GM12865 (cell line): ENCODE results near the gene MKX.
A peak's percentile ranks its signal among the peaks of the same experiment; 100 is the strongest.

Source experiments
- DNase-seq: peaks from one replicate; pipeline ENCODE4 v3.0.0; 2010; ENCODE audit warnings: low read depth
- H3K4me3 ChIP-seq: 2 replicates; pipeline ENCODE4 v1.5.1; 2011; ENCODE audit warnings: mild to moderate bottlenecking, low read depth, low read length, control low read depth
- TF ChIP-seq, protein P1 (sequence below): IDR thresholded peaks from 2 replicates; pipeline ENCODE4 v1.5.1; 2011; ENCODE audit warnings: low read length, control low read depth, low read depth, inconsistent platforms; ENCODE audit not compliant: insufficient read depth; ENCODE audit errors: missing control alignments

MKX gene

DNA sequence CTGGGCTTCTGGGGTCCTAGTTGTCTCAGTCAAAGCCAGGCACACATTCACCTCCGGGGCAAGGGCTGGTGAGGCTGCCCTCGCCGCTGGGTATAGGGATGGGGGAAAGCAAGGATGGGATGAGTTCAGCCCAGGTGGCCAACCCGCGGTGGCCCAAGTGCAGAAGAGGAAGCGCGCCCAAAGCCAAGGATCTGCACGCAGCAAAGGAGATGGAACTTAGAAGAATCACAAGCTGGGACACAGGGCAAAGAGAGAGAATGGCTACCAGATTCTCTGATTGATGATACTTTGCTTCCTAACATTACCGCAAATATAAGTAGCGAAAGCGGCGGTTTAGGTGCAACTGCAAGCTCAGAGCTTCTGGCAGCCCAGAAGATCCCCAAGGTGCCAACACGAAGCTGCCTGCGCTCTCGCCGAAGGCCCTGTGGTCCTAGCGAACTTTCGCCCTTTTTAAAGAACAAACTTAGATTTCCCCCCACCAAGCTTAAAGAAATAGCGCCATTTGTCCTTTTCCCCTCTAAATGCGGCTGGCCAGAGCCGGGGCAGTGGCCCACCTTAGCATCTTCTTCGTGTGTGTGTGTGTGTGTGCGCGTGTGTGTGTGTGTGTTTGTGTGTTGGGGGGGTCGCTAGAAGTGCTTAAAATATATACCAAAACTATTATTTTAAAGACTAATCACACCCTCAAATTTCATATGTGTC is 927 bp upstream of the MKX start:
- TF ChIP-seq, protein P1, sequence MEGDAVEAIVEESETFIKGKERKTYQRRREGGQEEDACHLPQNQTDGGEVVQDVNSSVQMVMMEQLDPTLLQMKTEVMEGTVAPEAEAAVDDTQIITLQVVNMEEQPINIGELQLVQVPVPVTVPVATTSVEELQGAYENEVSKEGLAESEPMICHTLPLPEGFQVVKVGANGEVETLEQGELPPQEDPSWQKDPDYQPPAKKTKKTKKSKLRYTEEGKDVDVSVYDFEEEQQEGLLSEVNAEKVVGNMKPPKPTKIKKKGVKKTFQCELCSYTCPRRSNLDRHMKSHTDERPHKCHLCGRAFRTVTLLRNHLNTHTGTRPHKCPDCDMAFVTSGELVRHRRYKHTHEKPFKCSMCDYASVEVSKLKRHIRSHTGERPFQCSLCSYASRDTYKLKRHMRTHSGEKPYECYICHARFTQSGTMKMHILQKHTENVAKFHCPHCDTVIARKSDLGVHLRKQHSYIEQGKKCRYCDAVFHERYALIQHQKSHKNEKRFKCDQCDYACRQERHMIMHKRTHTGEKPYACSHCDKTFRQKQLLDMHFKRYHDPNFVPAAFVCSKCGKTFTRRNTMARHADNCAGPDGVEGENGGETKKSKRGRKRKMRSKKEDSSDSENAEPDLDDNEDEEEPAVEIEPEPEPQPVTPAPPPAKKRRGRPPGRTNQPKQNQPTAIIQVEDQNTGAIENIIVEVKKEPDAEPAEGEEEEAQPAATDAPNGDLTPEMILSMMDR, result no peak
- no peak overlapping the region for H3K4me3 ChIP-seq
- DNase-seq, result no peak

DNA sequence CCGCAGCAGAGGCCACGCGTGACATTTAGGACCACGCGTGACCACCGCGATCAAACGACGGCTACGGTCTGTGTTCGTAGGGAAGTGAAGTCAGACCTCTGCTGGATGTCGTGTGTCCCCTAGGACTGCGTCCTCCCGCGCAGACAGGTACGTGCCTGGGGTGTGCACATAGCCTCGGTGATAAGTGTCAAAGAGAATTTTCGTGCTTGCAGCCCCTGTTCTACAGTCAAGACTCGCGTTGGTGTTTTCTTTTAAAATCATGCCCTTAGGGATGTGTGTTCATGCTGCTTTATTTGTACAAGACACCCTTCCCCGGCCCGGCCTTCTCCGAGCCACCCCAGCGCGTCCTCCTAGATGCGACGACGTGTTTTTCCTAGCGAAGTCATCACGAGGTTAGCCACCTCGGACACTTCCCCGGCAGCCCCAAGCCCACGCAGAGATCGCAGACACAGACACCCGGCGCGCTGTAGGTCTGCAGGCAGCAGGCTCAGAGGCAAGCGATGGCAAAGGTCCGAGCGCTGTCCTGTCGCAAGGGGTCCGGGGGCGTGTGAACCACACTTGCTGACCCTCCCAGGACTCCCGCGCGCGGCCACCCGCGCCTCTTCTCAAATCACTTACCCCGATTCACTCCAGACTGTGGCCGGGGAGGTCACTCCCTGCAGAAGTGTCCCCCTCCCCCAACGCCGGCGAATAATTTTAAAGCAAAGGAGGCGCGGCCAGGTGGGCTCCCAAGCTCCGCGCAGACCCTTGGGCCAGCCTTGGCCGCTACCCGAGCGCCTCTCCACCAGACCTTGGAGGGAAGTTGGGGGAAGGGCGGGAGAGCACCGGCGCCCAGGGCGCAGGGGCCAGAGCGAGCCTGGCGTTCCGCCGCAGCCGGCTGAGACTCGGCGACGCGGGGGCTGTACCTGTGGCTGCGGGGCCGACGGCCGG is 552 bp downstream of the MKX start:
- no peak for DNase-seq
- TF ChIP-seq, protein P1, result no peak
- H3K4me3 ChIP-seq, result no peak overlapping the region

DNA sequence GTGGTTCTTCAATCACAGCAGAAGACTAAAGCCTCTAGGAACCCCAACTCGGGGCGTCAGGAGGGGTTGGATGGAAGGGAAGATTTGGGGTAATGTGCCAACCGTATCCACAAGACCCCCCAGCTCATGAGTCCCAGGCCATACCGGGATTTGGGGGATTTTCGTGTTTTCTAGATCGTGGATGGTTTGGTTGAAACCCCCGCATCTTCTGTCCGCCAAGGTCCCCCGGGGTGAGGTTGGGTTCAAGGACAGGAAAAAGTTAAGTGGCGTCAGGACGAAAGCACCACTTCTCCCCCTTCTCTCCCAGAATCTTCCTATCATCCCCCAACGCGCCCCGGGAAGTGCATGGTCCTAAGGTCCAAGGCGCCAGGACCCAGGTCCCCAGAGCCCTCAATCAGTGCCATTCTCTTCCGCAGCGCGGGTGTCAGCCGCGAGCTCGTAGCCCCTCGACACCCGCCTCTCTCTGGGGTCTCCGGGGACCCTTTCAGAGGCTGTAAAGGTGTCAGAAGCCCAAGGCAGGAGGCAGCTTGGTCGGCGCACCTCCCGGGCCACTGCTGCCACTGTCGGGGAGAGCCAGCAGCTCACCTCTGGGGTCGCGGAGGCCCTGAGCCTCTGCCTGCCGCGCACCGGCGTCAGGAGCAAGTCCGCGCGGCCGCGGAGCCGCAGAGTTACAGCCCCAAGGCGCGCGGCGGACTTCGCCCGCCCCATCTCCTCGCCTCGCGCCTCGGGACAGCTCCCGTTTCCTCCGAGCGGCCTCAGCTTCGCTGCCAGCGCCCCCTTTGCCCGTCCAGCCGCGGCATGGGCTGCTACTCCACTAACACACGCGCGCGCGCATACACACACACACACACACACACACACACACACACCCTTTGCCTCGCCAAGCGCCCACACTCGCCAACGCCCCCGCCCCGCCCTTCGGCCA is 1.5 kb downstream of the MKX start:
- H3K4me3 ChIP-seq, result no peak overlapping the region
- DNase-seq, result no peak
- TF ChIP-seq, protein P1, result no peak

DNA sequence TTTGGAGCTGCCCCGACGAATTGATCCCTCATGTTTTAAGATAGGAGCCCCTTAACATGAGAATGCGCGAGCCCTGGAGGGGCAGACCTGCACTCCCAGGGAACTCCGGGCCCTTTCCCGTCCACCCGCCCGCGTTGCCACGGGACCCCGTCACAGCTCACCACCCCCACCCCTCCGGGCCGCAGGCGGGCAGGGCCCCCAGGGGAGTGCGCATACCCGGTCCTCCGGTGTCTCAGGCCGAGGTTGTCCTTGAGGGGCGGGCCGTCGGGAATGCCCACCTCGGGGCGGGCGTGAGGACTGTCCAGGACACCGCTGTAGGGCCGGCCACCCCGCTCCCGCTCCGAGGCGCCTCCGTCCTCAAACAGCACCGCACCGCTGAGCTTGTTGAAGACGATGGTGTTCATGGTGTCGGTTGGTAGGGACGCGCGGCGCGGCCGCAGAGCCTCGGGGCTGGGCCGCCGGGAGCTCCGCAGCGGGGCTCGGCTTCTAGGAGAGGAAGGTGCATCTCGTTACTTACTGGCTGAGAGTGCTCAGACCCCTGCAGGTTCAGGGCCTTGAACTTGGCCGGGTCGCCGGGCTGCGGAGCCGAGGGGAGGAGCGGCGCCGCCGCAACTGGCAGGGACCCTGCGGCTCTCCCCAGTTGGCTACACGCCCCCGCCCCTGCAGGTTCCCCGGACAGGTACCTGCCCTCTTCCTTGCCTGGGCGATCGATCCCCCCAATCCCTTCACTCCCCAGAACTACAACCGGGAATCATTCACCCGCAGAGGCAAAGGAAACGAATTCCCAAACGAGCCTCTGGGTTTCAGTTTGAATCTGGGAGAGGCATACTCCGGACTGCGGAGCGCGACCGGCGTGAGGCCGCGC is 2.4 kb downstream of the MKX start:
- H3K4me3 ChIP-seq, result no peak overlapping the region
- no peak for DNase-seq
- TF ChIP-seq, protein P1, result no peak

DNA sequence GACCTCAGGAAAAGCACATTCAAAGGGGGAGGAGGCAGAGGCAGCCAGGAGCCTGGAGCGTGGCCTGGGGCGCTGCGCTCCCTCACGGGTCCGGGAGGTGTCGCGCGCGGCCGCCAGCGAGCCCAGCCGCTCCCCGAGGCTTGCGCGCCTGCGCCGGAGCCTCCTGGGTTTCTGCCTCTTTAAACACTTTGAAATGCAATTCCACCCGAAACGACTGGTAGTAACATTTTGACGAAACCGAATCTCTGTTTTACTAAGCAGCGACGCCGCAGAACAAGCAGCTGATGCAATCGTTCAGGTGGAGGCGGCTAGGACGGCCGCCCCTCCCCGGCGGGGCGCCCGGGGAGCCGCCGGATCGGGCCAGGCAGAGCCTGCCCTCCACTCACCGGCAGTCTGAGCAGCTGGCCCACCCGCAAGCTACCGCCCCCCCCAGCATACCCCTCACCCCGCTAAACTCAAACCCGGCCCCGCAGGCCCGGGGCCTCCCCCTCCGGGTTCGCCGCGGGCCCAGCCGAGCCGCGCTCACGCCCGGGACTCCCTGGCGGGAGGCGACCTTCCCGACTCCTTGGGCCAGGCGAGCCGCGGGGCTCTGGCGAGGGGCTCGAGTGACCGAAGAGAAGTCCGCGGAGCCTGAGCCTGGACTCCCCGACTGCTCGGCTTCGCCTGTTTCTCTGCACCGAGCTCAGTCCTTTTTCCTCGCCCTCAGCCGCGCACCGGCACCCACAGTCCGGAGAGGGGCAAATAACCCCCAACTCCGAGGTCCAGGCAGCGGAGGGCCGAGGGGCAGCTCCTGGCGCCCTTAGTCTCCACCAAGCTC is 3.2 kb downstream of the MKX start:
- H3K4me3 ChIP-seq, result no peak overlapping the region
- TF ChIP-seq, protein P1, result peak; percentile 58
- peak; percentile 86 for DNase-seq
